GM18505 (cell line): ENCODE results near the gene AMY2B.
"Not testable (repeated sequence)": the region's sequence is repeated elsewhere in the genome, so short reads cannot be mapped to it uniquely, and the experiment has no call there.

Experiments
- ATAC-seq: cut with Tn5 transposase; IDR thresholded peaks from one replicate; pipeline ENCODE4 v1.9.1; 2021; ENCODE audit not compliant: unreplicated experiment
- POLR2A ChIP-seq: IDR thresholded peaks from 4 replicates; pipeline ENCODE4 v1.6.1; 2011; ENCODE audit warnings: borderline replicate concordance; ENCODE audit not compliant: insufficient read depth, insufficient read length; ENCODE audit errors: extremely low read depth

AMY2B gene

DNA sequence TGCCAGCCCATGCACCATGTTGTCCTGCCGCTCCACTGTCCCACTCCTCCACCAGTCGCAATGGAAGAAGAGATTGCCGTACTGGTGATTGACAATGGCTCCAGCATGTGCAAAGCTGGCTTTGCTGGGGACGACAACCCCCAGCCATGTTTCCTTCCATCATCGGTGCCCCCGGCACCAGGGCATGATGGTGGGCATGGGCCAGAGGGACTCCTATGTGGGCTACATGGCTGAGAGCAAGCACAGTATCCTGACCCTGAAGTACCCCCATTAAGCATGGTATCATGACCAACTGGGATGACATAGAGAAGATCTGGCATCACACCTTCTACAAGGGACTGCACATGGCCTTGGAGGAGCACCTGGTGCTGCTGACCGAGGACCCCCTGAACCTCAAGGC is 1.9 kb upstream of the AMY2B start:
- TF ChIP-seq POLR2A = no peak
- no peak for ATAC-seq

DNA sequence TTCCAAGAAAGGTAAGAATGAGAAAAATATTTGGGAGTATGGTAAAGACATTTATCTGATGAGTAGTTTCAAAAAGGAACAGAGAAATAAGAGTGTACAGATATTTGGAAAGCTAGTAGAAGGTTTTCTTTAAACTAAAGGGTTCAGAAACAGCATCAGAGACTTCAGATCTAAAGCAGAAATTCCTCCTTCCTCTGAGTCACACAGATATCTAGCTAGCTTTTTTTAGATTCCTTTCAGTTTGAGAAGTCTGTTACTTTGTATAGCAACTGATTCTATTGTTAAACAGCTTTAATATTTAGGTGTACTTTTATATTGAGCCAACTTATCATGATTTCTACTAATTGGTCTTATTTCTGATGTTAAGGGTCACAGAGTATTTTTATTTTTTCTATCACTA is 4.7 kb downstream of the AMY2B start:
- TF ChIP-seq POLR2A = no peak

DNA sequence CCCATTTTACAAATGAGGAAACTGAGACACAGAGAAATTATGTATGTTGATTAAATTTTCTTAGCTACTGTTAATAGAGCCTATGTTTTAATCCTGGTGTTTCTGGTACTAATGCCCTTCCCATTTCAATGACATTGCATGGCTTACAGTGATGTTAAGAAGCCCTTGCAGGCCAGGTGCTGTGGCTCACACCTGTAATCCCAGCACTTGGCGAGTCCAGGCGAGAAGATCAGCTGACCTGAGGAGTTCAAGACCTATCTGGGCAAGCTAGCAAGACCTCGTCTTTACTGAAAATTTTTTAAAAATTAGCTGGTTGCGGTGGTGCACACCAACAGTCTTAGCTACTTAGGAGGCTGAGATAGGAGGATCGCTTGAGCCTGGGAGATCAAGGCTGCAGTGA is 5.4 kb downstream of the AMY2B start:
- not testable (repeated sequence) for ATAC-seq

More for the DNA sequence above, 4.7 kb downstream of the AMY2B start:
- ATAC-seq = no peak

DNA sequence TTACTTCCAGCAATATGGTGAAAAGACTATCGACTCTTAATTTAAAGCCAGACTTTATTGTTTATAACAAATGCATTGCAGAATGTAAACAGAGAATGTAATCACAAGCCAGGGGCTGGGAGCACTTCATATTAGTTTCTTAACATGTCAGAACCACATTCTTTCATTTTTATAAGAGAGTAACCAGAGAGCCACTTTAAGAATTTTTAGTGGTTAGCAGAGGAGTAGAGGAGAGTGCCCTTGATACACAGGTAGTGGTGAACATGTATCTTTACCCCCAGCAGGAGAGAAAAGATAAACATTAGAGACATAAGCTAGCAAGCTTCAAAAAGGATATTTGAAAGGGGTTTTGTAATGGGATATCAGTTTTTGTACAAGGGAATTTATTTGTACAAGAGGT is 11.1 kb downstream of the AMY2B start:
- ATAC-seq = no peak
- no peak for TF ChIP-seq POLR2A

DNA sequence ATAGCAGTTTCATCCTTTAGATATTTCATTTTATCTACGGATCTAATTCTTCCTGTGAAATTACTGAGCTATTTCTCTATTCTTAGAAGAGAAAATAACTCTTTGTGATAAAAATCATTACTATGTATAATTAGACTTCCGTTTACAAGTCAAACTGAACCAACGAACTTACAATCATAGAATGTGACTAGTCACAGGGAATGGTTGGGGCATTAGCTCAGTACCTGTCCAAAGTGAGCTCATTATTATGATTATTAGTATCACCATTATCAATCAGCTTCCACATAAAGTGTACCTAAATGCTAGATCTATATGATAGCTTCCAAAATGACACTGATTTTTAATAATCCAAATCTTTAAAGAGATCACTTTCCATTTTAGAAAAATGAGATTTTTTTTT is 12.5 kb downstream of the AMY2B start:
- no peak for ATAC-seq

DNA sequence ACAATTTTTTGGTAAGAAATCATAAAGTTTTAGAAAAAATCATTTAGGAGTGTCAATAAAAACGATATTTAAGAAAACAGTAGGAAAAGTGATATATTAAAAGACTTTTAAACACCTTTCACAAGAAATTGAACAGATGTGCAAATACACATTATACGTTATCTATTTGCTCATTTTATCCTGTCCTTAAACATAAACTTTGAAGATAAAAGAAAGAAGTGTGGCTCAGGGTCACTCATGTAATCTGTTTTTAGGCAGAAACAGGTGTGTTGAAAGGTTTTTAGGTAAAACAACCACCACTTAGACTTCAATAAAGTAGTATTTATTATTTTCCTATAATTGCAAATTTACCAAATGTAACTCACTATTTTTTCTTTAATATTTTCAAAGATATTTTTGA is 13.1 kb downstream of the AMY2B start:
- TF ChIP-seq POLR2A = no peak
- ATAC-seq = no peak

More for the DNA sequence above, 12.5 kb downstream of the AMY2B start:
- no peak for TF ChIP-seq POLR2A

DNA sequence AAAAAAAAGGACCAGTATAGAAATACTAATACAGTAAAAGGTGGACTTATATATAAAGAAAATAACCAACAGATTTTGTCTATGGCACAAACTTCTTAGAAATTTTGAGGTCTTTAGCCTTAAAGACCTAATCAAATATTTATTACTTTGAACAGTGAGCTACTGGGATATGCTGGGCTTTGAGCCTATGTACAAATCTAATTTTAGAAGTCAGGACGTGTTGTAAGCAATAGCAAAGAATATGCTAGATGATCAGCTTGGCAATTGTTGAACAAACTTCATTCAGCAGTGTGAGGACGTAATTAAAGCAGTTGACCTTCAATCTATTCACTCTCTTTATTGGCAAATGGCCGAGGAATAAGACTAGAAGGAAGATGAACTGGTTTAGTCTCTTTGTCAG is 31.4 kb downstream of the AMY2B start:
- ATAC-seq = not testable (repeated sequence)

DNA sequence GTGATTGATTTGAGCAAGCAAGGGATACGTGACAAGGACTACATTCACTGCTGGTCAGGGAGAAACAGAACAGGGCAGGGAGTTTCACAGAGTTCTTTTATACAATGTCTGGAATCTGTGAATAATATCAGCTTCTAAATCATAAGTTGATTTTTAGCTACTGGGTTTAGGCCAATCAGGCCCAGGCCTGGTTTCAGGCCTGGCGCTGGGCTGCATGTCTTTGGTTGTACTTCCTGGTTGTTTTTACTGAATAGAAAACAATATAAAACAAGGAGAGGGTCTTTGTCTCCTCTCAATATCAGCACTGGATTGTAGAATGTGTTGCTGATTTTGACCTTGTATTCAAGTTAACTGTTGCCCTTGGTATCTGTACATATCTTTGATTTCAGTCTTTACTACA is 45.0 kb downstream of the AMY2B start:
- no peak for ATAC-seq
- TF ChIP-seq POLR2A = no peak

DNA sequence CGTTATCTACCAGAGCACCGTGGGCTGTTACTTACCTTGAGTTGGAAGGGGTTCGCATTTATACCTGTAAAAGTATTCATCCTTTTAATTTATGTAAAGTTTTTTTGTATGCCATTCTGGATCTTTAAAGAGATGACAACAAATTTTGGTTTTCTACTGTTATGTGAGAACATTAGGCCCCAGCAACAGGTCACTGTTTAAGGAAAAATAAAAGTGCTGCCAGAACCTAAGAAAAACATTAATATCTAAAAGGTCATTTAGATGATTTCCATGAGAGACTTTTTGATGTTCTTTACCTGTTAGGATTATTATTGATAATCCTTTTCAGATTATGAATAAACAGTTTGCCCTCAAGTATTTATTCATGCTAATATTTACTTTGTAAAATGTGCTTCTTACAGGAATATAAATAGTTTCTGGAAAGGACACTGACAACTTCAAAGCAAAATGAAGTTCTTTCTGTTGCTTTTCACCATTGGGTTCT is 45.6 kb downstream of the AMY2B start, which contains the start of gene AMY2A:
Gene AMY2A (plus strand): TSS at position 434 of the 484 bp plus-strand sequence. CDS start 14 bp downstream, at position 448.
- ATAC-seq = not testable (repeated sequence)

DNA sequence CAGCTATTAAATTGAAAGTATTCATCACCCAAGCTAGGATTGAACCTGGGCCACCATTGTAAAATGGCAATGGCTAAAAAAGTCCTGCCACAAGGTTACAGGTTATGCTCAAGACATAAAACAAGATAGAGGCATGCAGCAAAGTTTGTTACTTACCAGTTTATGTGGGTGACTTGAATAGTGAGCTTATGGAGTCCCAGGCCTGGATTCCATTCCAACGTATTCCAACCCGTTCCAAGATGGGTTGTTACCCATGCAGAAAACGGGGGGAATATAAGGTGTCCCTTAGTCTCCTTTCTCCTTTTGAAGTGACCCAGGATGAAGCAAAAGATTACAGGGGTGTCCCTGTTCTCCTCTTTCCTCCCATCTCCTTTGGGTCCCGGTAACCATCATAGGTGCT is 56.0 kb downstream of the AMY2B start:
- ATAC-seq = not testable (repeated sequence)
